ENCODE measurements around the gene PPIL3.

GRCh38 chr2:200851398-200852248 is 37.3 kb downstream of the PPIL3 start:
- TF ChIP-seq CTCF (IDR thresholded peaks at IDR 0.05) (no peak), POLR2A (IDR thresholded peaks at IDR 0.05) (no peak)

Measured in upper lobe of left lung (tissue), 4 donors.